WTC11 (cell line): ENCODE results near the gene PEAK3. TPM values are rescaled to one million over a fixed set of nuclear protein-coding genes. Genes with fewer than 3 reads are reported as not detected.

Experiments
- ATAC-seq: fragments of 200-7000 bp; cut with Tn5 transposase; 2 replicates; pipeline ENCODE4 v1.10.0; 2021; ENCODE audit warnings: mild to moderate bottlenecking, moderate library complexity
- CTCF ChIA-PET: fragments of 300-600 bp; sonication (Branson Sonifier 250); formaldehyde crosslinking; loops from one replicate; lab custom pipeline; 2021; ENCODE audit warnings: antibody characterized with exemption; lab: Charles Lee
- POLR2A ChIA-PET: fragments of 350-600 bp; sonication (Branson Sonifier 250); formaldehyde crosslinking; loops from one replicate; lab custom pipeline; 2021; ENCODE audit warnings: antibody characterized with exemption; lab: Charles Lee
- DNase-seq: peaks from one replicate; pipeline ENCODE4 v3.0.0; 2021; ENCODE audit warnings: low spot score
- H3K27ac Mint-ChIP-seq: 2 replicates; pipeline ENCODE4 v1.8.0; 2021; ENCODE audit warnings: mixed read lengths
- H3K27me3 Mint-ChIP-seq: 2 replicates; pipeline ENCODE4 v1.8.0; 2021; ENCODE audit warnings: low read depth, mild to moderate bottlenecking, moderate library complexity, mixed read lengths
- H3K36me3 Mint-ChIP-seq: 2 replicates; pipeline ENCODE4 v1.8.0; 2021; ENCODE audit warnings: mixed read lengths
- H3K4me1 Mint-ChIP-seq: 2 replicates; pipeline ENCODE4 v1.8.0; 2022; ENCODE audit warnings: mixed read lengths
- H3K4me3 Mint-ChIP-seq: 2 replicates; pipeline ENCODE4 v1.8.0; 2021; ENCODE audit warnings: mild to moderate bottlenecking, moderate library complexity, mixed read lengths
- H3K9me3 Mint-ChIP-seq: 2 replicates; pipeline ENCODE4 v1.8.0; 2021; ENCODE audit warnings: mixed read lengths
- E2F4 ChIP-seq: sonication (generic); formaldehyde crosslinking; IDR thresholded peaks from 2 replicates; pipeline ENCODE4 v1.8.1; 2022; ENCODE audit warnings: low read depth, mild to moderate bottlenecking, moderate library complexity, missing genetic modification reagents, borderline replicate concordance
- ELF4 ChIP-seq: sonication (generic); formaldehyde crosslinking; IDR thresholded peaks from 2 replicates; pipeline ENCODE4 v1.8.1; 2022; ENCODE audit warnings: low read depth, mild to moderate bottlenecking, moderate library complexity, missing genetic modification reagents
- FOXK1 ChIP-seq: sonication (generic); formaldehyde crosslinking; IDR thresholded peaks from 2 replicates; pipeline ENCODE4 v1.8.0; 2022; ENCODE audit warnings: mild to moderate bottlenecking, moderate library complexity, missing genetic modification reagents
- FOXP1 ChIP-seq: sonication (generic); formaldehyde crosslinking; IDR thresholded peaks from 2 replicates; pipeline ENCODE4 v1.8.0; 2022; ENCODE audit warnings: missing genetic modification reagents, mild to moderate bottlenecking, moderate library complexity, borderline replicate concordance
- FOXP4 ChIP-seq: sonication (generic); formaldehyde crosslinking; IDR thresholded peaks from 2 replicates; pipeline ENCODE4 v1.8.0; 2022; ENCODE audit warnings: mild to moderate bottlenecking, missing genetic modification reagents
- GRHL2 ChIP-seq: fragments of 250-450 bp; sonication (Bioruptor Pico); IDR thresholded peaks from 2 replicates; pipeline ENCODE4 v1.8.0; 2022; ENCODE audit warnings: mild to moderate bottlenecking, moderate library complexity; ENCODE audit not compliant: insufficient replicate concordance, severe bottlenecking
- KAT7 ChIP-seq: sonication (generic); formaldehyde crosslinking; IDR thresholded peaks from 2 replicates; pipeline ENCODE4 v1.8.1; 2023; ENCODE audit warnings: missing genetic modification reagents, mild to moderate bottlenecking, borderline replicate concordance
- MXD4 ChIP-seq: fragments of 250-450 bp; sonication (Bioruptor Pico); IDR thresholded peaks from 2 replicates; pipeline ENCODE4 v1.8.0; 2021; ENCODE audit warnings: mild to moderate bottlenecking, moderate library complexity, borderline replicate concordance
- NR2C2 ChIP-seq: sonication (generic); formaldehyde crosslinking; IDR thresholded peaks from 2 replicates; pipeline ENCODE4 v1.8.0; 2022; ENCODE audit warnings: mild to moderate bottlenecking, missing genetic modification reagents
- TP53 ChIP-seq: sonication (generic); formaldehyde crosslinking; IDR thresholded peaks from 2 replicates; pipeline ENCODE4 v1.8.1; 2023; ENCODE audit warnings: mild to moderate bottlenecking, missing genetic modification reagents
- ZNF219 ChIP-seq: sonication (generic); formaldehyde crosslinking; IDR thresholded peaks from 2 replicates; pipeline ENCODE4 v1.8.0; 2023; ENCODE audit warnings: missing genetic modification reagents, mild to moderate bottlenecking, borderline replicate concordance
- ZNF263 ChIP-seq: sonication (generic); formaldehyde crosslinking; IDR thresholded peaks from 2 replicates; pipeline ENCODE4 v1.8.1; 2022; ENCODE audit warnings: low read depth, mild to moderate bottlenecking, moderate library complexity, missing genetic modification reagents
- total RNA-seq: library from RNA; stranded (reverse); gene quantifications from 3 replicates; pipeline ENCODE4 v1.2.3, GENCODE V29; 2021
- TF ChIP-seq, protein P1 (sequence below): sonication (generic); formaldehyde crosslinking; IDR thresholded peaks from 2 replicates; pipeline ENCODE4 v1.8.1; 2023; ENCODE audit warnings: mild to moderate bottlenecking, missing genetic modification reagents
- TF ChIP-seq, protein P2 (sequence below): sonication (generic); formaldehyde crosslinking; IDR thresholded peaks from 2 replicates; pipeline ENCODE4 v1.8.1; 2023; ENCODE audit warnings: mild to moderate bottlenecking, missing genetic modification reagents
- TF ChIP-seq, protein P3 (sequence below): sonication (generic); formaldehyde crosslinking; IDR thresholded peaks from 2 replicates; pipeline ENCODE4 v1.8.0; 2022; ENCODE audit warnings: missing genetic modification reagents
- TF ChIP-seq, protein P4 (sequence below): sonication (generic); formaldehyde crosslinking; IDR thresholded peaks from 2 replicates; pipeline ENCODE4 v1.8.1; 2022; ENCODE audit warnings: missing genetic modification reagents, borderline replicate concordance
- TF ChIP-seq, protein P5 (sequence below): sonication (generic); formaldehyde crosslinking; conservative IDR thresholded peaks from 2 replicates; pipeline ENCODE4 v1.8.1; 2023; ENCODE audit warnings: mild to moderate bottlenecking, low read depth, missing genetic modification reagents, moderate library complexity

PEAK3 gene
- total RNA-seq, 1 experiment from 2014 or later, result not detected

DNA sequence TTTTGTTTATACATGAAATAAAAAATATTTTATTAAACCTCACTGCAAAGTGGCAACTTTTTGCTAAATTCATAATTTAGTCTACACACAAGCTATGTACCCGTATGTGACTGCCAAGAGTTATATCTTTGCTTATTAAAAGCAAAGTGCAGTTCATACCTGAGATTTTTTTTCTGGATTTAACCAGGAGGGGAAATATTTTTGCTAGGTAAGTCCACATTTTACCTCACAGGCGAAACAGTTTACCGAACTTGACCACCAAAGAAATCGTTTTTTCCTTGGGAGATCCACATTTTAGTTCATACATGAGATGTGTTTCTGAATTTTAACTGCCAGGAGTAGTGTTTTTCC, 13.5 kb downstream of the PEAK3 start:
- ChIA-PET POLR2A (no interaction called here), CTCF (no interaction called here)
- no peak for TF ChIP-seq E2F4 (CRISPR knock-in tag)
- TF ChIP-seq ZNF263 (CRISPR knock-in tag), result no peak
- Mint-ChIP-seq H3K27ac (peak overlapping the region; percentile 29; the same call in 1 of the 2 replicates), H3K9me3 (no peaks in the 10 kb centered on the region), H3K27me3 (no peaks in the 10 kb centered on the region; the same call in 1 of the 2 replicates), H3K4me3 (peak overlapping the region; percentile 82), H3K36me3 (peaks cover 8% of the 10 kb centered on the region), H3K4me1 (peaks cover 26% of the 10 kb centered on the region)
- DNase-seq, result no peak
- ATAC-seq, result no peak

GRCh38 chr19:2266183-2266993, 15.6 kb downstream of the PEAK3 start:
- no peaks in the 10 kb centered on the region for H3K9me3 Mint-ChIP-seq
- H3K36me3 Mint-ChIP-seq, result peaks cover 3% of the 10 kb centered on the region
- peaks cover 13% of the 10 kb centered on the region for H3K4me1 Mint-ChIP-seq
- H3K27ac Mint-ChIP-seq, result no peak overlapping the region
- ATAC-seq (no peak), DNase-seq (peak; percentile 20)
- POLR2A ChIA-PET, result interaction anchor here (0.8 kb wide), 1 partner anchor 196 kb away, joined by 7 read pairs; no protein-coding TSS in a partner anchor
- H3K27me3 Mint-ChIP-seq, result no peaks in the 10 kb centered on the region
- CTCF ChIA-PET, result interaction anchor here (0.6 to 1.5 kb wide), 5 partner anchors 13 to 370 kb away, joined by 3 to 6 read pairs (median 5); no protein-coding TSS in a partner anchor
- no peak overlapping the region for H3K4me3 Mint-ChIP-seq
- TF ChIP-seq ZNF219 (no peak), KAT7 (CRISPR knock-in tag) (no peak), ELF4 (no peak), NR2C2 (no peak), FOXP4 (CRISPR knock-in tag) (no peak), MXD4 (CRISPR knock-in tag) (no peak), FOXK1 (CRISPR knock-in tag) (no peak), GRHL2 (no peak), TP53 (CRISPR knock-in tag) (no peak), FOXP1 (CRISPR knock-in tag) (no peak)
- TF ChIP-seq, protein P1, sequence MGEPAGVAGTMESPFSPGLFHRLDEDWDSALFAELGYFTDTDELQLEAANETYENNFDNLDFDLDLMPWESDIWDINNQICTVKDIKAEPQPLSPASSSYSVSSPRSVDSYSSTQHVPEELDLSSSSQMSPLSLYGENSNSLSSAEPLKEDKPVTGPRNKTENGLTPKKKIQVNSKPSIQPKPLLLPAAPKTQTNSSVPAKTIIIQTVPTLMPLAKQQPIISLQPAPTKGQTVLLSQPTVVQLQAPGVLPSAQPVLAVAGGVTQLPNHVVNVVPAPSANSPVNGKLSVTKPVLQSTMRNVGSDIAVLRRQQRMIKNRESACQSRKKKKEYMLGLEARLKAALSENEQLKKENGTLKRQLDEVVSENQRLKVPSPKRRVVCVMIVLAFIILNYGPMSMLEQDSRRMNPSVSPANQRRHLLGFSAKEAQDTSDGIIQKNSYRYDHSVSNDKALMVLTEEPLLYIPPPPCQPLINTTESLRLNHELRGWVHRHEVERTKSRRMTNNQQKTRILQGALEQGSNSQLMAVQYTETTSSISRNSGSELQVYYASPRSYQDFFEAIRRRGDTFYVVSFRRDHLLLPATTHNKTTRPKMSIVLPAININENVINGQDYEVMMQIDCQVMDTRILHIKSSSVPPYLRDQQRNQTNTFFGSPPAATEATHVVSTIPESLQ (CRISPR knock-in tag), result no peak
- TF ChIP-seq, protein P2, sequence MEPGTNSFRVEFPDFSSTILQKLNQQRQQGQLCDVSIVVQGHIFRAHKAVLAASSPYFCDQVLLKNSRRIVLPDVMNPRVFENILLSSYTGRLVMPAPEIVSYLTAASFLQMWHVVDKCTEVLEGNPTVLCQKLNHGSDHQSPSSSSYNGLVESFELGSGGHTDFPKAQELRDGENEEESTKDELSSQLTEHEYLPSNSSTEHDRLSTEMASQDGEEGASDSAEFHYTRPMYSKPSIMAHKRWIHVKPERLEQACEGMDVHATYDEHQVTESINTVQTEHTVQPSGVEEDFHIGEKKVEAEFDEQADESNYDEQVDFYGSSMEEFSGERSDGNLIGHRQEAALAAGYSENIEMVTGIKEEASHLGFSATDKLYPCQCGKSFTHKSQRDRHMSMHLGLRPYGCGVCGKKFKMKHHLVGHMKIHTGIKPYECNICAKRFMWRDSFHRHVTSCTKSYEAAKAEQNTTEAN (CRISPR knock-in tag), result no peak
- TF ChIP-seq, protein P3, sequence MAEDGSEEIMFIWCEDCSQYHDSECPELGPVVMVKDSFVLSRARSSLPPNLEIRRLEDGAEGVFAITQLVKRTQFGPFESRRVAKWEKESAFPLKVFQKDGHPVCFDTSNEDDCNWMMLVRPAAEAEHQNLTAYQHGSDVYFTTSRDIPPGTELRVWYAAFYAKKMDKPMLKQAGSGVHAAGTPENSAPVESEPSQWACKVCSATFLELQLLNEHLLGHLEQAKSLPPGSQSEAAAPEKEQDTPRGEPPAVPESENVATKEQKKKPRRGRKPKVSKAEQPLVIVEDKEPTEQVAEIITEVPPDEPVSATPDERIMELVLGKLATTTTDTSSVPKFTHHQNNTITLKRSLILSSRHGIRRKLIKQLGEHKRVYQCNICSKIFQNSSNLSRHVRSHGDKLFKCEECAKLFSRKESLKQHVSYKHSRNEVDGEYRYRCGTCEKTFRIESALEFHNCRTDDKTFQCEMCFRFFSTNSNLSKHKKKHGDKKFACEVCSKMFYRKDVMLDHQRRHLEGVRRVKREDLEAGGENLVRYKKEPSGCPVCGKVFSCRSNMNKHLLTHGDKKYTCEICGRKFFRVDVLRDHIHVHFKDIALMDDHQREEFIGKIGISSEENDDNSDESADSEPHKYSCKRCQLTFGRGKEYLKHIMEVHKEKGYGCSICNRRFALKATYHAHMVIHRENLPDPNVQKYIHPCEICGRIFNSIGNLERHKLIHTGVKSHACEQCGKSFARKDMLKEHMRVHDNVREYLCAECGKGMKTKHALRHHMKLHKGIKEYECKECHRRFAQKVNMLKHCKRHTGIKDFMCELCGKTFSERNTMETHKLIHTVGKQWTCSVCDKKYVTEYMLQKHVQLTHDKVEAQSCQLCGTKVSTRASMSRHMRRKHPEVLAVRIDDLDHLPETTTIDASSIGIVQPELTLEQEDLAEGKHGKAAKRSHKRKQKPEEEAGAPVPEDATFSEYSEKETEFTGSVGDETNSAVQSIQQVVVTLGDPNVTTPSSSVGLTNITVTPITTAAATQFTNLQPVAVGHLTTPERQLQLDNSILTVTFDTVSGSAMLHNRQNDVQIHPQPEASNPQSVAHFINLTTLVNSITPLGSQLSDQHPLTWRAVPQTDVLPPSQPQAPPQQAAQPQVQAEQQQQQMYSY (CRISPR knock-in tag), result no peak
- TF ChIP-seq, protein P4, sequence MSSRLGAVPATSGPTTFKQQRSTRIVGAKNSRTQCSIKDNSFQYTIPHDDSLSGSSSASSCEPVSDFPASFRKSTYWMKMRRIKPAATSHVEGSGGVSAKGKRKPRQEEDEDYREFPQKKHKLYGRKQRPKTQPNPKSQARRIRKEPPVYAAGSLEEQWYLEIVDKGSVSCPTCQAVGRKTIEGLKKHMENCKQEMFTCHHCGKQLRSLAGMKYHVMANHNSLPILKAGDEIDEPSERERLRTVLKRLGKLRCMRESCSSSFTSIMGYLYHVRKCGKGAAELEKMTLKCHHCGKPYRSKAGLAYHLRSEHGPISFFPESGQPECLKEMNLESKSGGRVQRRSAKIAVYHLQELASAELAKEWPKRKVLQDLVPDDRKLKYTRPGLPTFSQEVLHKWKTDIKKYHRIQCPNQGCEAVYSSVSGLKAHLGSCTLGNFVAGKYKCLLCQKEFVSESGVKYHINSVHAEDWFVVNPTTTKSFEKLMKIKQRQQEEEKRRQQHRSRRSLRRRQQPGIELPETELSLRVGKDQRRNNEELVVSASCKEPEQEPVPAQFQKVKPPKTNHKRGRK, result no peak
- TF ChIP-seq, protein P5, sequence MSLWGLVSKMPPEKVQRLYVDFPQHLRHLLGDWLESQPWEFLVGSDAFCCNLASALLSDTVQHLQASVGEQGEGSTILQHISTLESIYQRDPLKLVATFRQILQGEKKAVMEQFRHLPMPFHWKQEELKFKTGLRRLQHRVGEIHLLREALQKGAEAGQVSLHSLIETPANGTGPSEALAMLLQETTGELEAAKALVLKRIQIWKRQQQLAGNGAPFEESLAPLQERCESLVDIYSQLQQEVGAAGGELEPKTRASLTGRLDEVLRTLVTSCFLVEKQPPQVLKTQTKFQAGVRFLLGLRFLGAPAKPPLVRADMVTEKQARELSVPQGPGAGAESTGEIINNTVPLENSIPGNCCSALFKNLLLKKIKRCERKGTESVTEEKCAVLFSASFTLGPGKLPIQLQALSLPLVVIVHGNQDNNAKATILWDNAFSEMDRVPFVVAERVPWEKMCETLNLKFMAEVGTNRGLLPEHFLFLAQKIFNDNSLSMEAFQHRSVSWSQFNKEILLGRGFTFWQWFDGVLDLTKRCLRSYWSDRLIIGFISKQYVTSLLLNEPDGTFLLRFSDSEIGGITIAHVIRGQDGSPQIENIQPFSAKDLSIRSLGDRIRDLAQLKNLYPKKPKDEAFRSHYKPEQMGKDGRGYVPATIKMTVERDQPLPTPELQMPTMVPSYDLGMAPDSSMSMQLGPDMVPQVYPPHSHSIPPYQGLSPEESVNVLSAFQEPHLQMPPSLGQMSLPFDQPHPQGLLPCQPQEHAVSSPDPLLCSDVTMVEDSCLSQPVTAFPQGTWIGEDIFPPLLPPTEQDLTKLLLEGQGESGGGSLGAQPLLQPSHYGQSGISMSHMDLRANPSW (CRISPR knock-in tag), result no peak
